NCI-H1105 (cell line): ENCODE results near the gene FIZ1.

ENCODE experiments used
- DNase-seq: peaks from one replicate; lab custom pipeline; 2025; lab: John Stamatoyannopoulos, UW

Gene FIZ1

DNA sequence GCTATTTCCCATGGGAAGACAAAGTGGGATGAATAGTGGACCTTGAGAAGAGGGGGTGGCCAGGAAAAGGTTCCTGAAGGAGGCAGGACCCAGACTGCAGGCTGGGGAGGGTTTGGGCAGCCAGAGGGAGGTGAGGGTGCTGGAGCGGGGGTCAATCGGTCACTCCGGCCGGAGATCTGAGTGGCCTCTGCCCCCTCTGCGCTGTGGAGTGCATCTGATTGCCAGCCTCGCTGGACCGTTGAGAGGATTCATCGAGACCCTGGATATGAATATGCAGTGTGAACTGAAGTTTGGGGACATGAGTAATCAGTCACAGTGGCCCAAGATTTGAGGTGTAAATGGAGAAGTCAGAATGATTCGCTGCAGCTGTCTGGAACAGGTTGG, 36.0 kb upstream of the FIZ1 start:
- DNase-seq: no peak

GRCh38 chr19:55633861-55634260, 34.5 kb upstream of the FIZ1 start:
- no peak for DNase-seq

DNA sequence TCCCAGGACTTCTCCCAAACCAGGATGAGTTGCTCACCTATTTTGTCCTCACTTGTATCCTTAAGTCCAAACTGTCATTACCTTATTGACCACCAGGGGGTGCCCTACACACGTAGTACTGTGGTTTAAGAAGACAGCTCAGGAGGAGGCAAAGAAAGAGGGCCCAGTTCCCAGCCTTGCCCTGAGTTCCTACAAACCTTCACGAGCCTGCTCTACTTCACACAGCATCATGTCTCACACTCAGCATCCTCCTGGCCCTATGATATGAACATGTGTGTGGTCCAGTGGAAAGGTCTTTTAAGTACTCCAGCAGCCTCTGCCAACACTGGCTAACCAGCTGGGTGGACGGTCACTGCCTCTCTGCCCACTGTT, 33.1 kb upstream of the FIZ1 start:
- peak; percentile 90 for DNase-seq

DNA sequence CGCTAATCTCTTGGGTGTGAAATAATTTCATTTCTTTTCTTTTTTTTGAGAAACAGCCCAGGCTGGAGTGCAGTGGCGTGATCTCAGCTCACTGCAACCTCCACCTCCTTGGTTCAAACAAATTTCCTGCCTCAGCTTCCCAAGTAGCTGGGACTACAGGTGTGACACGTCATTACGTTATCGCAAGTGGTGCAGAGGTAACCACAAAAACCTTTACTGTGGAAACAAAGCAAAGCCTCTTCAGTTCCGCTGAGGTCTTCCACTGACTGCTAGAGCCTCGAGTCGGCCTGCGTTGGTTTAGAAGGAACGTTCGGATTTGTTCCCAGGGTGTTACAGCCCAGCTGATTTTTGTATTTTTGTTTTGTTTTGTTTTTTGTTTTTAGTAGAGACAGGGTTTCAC, 27.0 kb upstream of the FIZ1 start:
- DNase-seq: no peak

- no peak for DNase-seq
Observed at GRCh38 chr19:55625004-55625326, 25.6 kb upstream of the FIZ1 start.

DNA sequence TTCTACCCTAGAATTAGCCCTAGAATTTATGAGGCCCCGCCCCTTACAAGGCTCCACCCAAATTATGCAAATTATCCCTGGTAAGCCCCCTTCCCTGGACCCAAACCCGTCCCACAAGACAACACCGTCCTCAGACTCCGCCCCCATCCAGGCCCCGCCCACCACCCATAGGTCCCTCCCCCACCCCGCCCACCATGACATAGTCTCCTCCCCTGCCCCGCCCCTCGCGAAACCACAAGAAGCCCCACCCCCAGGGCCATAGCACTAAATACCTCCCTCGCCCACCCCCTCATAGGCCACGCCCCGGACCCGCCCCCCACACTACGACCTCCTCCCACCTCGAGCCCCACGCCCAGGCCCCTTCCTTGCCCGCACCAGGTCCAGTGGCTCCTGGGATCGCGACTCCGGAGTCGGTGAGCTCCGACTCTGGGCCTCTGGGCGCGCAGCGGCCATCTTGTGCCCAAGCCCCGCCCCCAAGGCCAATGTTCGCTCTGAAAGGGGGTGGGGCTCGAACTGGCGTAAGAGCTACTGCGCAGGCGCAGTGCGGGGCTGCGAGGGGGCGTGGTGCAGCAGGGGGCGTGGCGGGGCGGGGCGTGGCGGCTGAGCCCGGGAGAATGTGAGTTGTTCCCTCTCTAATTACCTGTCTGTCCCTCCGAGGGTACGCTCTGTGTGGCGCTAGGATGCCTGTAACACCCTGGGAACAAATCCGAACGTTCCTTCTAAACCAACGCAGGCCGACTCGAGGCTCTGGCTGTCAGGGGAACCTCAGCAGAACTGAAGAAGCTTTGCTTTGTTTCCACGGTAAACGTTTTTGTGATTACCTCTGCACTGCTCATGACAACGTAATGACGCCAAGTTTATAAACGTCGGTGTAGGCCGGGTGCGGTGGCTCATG, 25.0 kb upstream of the FIZ1 start, which contains the start of gene ZNF784:
Gene ZNF784 (minus strand): TSS at position 458 of the 895 bp plus-strand sequence. CDS start 5 bp downstream, at position 453.
- DNase-seq: peak; percentile 97

GRCh38 chr19:55623561-55623960, 24.2 kb upstream of the FIZ1 start:
- no peak for DNase-seq

- DNase-seq: no peak
Observed at GRCh38 chr19:55623130-55623529, 23.8 kb upstream of the FIZ1 start.

DNA sequence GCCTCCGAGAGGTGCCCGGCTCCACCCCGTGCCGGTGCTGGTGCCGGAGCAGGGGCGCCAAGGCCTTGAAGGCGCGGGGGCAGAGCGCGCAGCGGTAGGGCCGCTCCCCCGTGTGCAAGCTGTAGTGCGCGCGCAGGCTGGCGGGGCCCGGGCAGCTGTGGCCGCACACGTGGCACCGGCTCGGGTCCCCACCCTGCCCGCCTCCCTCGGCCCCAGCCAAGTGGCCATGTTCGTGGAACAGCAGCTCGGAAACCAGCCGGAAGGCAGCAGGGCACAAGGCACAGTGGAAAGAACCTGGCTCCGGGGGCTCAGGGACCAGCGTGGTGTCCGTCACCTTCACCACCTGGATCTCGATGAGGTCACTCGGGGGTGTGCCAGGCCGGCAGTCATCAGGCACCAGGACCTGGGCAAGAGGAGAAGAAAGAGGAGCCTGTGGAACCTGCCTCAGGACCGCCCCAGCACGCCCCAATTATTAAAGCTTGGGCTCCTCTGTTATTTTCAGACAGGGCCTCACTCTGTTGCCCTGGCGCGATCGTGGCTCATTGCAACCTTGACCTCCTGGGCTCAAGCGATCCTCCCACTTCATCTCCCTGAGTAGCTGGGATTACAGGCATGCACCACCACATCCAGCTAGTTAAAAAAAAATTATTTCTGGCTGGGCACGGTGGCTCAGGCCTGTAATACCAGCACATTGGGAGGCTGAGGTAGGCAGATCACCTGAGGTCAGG, 23.1 kb upstream of the FIZ1 start:
- DNase-seq: no peak

GRCh38 chr19:55621673-55622231, 22.4 kb upstream of the FIZ1 start:
- no peak for DNase-seq

- no peak for DNase-seq
Observed at GRCh38 chr19:55621205-55621672, 21.9 kb upstream of the FIZ1 start.

DNA sequence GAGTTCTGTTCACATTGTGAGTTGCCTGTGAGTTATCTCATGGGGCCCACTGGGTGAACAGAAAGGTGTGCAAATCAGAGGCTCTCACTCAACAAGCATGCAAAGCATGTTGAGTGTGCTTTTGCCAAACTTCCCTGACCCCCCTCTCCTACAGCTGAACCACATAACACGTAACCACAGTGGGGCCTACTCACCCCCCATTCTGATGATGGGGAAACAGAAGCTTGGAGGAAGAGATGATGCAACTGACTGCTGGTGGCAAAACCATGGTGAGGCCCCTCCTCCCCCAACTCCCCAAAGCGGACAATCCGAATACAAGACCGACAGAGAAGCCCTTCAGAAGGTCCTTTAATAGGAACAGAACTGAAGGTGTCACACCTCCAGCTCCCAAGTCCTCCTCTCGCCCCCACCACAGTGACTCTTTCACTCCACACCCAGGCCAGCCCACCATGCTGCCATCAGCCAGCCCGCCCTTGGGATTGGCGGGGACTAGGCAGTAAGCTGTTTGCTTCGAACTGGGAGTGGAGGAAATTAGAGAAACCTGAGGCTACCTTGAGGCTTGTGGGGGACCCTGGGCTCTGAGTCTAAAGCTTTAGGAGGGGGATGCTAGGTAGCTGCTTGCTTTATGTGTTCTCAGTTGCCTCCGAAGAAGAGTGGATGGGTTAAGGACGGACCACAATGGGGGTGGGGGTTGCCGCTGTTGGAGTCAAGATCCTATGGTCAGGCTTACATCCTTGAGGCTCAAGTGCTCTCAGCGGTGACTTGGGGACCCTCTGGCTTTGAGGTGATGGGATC, 21.3 kb upstream of the FIZ1 start:
- DNase-seq: no peak

DNA sequence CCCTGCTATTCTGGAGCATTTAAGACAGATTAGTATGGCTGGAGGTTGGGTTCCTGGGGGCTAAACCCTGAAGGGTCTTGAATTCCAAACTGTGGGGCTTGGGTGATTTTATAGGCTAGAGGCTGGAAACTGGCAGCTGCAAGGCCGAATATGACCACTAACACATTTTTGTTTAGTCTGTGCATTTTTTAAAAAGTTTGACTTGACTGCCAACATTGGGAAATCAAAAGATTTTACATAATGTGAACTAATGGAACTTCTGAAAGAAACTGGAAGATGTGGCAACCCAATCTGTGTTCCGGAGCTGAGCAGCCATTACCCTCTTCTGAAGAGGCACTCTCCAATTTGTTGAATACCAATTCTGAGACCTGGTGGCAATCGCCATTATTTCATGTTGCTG, 20.0 kb upstream of the FIZ1 start:
- DNase-seq: no peak

DNA sequence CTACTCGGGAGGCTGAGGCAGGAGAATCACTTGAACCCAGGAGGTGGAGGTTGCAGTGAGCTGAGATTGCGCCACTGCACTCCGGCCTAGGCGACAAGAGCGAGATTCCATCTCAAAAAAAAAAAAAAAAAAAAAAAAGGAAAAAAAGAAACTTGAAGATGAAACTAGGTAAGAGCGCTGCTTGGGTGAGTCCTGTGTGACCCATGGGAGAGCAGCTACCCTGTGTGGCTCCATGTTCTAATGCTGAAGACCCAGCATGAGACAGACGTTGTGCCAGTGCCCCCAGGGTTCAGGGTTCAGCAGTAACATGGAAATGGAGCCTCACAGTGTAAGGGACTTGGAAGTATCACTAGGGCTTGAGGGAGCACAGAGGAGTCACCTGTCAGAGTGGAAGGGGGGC, 19.1 kb upstream of the FIZ1 start:
- DNase-seq: no peak

- DNase-seq: no peak
Observed at GRCh38 chr19:55617426-55617825, 18.1 kb upstream of the FIZ1 start.

- DNase-seq: no peak
Observed at GRCh38 chr19:55616395-55616875, 17.1 kb upstream of the FIZ1 start.

- DNase-seq: no peak
Observed at GRCh38 chr19:55615543-55616394, 16.5 kb upstream of the FIZ1 start.

DNA sequence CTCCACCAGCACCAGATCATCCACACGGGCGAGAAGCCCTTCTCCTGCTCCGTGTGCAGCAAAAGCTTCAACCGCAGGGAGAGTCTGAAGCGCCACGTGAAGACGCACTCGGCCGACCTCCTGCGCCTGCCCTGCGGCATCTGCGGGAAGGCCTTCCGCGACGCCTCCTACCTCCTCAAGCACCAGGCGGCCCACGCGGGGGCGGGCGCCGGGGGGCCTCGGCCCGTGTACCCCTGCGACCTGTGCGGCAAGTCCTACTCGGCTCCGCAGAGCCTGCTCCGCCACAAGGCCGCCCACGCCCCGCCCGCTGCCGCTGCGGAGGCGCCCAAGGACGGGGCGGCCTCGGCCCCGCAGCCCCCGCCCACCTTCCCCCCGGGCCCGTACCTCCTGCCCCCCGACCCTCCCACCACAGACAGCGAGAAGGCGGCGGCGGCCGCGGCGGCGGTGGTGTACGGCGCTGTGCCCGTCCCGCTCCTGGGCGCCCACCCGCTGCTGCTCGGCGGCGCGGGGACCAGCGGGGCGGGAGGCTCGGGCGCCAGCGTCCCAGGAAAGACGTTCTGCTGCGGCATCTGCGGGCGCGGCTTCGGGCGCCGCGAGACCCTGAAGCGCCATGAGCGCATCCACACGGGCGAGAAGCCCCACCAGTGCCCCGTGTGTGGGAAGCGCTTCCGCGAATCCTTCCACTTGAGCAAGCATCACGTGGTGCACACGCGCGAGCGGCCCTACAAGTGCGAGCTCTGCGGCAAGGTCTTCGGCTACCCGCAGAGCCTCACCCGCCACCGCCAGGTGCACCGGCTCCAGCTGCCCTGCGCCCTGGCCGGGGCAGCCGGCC, 15.6 kb upstream of the FIZ1 start:
- DNase-seq: no peak

- DNase-seq: no peak
Observed at GRCh38 chr19:55613930-55614710, 14.8 kb upstream of the FIZ1 start.
